GM19438 (cell line): ENCODE measurements around the gene FGD2.
"Not testable (repeated sequence)": the region's sequence is repeated elsewhere in the genome, so short reads cannot be mapped to it uniquely, and the experiment has no call there.

Experiments
- ATAC-seq: cut with Tn5 transposase; IDR thresholded peaks from one replicate; pipeline ENCODE4 v1.9.1; 2021; ENCODE audit warnings: low read depth; ENCODE audit not compliant: unreplicated experiment

Gene FGD2

DNA sequence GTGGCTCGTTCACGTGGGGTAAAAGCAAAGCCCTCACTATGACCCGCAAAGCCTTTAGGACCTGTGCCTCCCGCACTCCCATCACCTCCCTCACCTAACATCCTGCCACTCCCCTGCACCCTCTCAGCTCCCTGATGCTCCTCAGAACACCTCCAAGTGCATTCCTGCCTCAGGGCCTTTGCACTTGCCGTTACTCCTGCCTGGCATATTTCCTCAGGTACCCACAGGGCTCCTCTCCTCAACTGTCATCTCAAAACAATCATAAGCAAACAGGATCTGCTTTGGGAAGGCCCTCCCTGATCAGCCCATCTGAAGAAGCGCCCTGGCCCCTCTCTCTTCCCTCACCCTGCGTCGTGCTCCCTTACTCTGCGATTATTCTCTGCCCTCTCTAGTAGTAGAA is 49.1 kb downstream of the FGD2 start:
- no peak for ATAC-seq

DNA sequence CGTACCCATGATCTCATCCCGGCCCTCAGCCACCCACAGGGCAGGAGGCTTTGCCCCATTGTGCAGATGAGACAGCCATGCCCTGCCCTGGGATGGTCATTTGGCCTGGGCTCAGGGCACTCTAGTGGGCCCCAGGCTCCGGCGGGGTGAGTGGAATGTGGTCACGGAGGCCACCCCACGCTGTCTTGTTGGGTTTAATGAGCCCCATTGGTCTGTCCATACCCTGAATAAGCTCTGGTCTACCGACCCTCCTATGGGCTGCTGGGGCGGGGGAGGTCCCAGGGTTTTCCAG is 50.6 kb downstream of the FGD2 start:
- ATAC-seq, result no peak

DNA sequence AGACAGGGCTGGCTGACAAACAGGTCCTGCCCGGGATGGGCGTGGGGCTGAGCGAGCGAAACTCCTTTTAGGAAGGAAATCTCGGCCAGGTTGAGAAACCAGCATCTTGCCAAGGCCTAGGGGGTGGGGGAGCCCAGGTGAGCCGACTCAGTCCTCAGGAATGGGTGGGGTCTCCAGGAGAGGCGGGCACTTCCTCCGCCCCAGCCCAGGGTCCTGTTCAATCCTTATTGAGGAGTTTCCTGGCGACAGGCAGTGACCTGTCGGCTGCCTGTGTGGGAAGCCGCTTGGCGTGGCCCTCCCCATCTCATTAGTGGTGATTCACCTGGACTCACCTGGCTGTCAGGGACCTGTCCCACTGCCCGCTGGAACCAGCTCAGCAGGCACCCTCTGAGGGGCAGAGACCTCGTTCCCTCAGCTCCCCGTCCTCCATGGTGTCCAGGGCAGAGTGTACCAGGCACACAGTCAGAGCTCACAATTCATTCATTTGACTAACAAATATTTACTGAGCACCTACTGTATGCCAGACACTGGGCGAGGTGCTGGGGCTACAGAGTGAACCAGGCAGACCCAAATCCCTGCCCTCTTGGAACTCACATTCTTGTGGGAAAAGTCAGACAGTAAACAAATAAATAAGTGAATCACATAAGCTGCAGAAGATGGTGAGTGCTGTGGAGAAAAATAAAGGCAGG is 51.1 kb downstream of the FGD2 start:
- ATAC-seq, result no peak

DNA sequence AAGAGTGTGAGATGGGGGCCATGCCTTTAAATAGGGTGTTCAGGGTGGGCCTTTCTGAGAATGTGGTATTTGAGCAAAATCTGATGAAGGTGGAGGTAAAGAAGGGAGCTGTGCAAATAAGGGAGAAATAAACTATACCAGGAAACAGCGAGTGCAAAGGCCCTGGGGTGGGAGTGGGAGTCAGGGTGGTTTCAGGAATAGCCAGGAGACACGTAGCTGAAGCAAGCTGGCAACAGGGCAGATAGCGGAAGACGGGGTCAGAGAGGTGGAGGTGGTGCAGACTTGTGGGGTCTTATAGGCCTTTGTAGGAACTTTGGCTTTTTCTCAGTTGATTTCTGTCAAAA is 51.6 kb downstream of the FGD2 start:
- no peak for ATAC-seq

DNA sequence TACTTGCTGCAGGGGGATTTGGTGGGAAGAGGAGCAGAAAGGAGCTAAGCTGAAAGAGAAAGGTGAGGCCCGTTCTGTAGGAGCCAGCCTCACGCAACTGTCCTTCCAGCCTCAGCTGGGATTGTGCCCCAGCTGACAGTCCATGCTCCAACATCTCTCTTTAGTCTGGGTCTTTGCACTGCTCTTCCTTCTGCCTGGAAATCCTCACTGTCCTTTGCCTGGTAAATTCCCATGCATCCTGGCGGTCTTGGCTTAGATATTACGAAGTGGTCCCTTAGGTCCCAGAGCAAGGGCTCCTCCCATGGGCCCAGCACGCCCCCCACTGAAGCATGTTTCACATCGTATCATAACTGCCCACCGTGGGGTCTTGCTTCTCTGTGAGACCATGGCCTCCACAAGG is 52.2 kb downstream of the FGD2 start:
- ATAC-seq, result no peak

DNA sequence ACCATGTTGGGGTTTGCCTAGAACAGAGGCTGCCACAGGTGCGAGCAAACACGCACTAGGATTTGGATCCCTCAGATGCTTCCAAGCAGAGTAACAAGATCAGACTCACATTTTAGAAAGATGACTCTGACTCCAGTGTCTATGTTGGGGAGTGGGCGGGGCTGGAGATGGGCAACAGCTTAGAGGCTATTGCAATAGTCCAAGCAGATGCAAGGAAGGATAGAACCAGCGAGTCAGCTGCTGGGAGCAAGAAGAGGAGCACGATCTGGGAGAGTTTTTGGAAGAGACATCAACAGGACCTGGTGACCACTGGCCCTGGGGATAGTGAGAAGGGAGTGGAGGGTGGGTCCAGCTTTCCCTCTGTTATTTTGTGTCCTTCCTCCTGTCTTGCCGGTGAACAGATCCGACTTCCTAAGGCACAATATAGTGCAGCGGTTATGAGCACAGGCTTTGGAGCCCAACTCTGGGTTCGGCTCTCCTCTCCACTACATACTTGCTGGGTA is 52.7 kb downstream of the FGD2 start:
- no peak for ATAC-seq

DNA sequence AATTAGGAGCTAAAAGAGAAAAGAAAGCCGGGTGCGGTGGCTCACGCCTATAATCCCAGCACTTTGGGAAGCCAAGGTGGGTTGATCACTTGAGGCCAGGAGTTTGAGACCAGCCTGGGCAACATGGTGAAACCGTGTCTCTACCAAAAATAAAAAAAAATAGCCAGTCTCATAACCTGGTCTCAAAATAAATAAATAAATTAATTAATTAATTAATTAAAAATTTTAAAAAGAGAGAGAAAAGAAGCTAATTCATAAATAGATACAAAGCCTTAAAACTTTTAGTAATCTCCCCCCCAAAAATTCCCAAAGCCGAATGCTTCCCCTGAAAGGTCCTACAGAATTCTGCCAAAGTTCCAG is 53.5 kb downstream of the FGD2 start:
- not testable (repeated sequence) for ATAC-seq

DNA sequence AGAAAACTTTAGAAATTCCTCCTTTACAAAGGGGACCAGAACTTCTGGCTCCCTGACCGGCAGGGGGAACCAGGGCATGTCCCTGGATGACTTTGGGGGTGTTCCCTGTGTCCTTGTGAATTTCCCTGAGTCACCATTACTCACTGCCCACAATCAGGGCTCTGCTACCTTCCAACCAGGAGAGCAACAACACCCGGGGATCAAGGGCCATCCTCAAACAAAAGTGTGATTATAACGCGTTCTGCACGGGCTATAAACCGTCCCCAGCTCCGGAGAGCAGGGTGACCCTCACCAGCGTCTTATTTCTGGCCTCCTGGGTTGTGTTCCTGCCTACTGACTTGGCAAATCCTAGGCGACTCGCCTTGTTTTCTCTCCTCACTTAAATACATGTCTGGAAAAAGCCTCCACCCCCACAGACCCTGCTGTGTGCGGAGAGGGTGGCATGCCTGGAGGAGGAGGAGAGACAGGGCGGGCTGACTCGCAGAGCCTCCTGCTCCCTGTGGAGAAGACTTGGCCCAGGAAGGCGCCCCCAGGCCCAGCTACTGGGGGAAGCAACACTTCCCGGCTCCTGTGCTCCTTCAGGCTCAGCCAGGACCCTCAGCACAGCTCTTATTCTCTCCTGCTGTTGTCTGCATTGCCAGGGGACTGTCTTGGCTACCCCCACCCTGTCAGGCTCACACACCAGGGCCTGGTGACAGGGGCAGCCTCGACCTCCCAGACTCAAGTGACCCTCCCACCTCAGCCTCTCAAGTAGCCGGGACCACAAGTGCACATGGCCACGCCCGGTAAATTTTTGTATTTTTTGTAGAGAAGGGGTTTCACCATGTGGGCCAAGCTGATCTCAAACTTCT is 54.1 kb downstream of the FGD2 start:
- no peak for ATAC-seq

DNA sequence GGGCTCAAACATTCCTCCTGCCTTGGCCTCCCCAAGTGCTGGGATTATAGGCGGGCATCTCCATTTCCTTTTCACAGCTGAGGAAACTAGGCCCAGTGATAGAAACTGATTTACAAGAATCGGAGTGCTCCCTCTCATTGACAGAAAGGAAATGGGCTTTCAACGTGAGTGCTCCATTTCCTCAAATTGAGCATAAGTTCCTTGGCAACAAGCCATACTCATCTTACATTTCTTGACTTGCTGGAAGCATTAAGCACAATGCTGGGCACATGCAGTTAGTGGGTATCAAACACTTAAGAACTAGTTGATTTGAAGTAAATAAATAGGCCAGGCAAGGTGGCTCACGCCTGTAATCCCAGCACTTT is 54.7 kb downstream of the FGD2 start:
- no peak for ATAC-seq

DNA sequence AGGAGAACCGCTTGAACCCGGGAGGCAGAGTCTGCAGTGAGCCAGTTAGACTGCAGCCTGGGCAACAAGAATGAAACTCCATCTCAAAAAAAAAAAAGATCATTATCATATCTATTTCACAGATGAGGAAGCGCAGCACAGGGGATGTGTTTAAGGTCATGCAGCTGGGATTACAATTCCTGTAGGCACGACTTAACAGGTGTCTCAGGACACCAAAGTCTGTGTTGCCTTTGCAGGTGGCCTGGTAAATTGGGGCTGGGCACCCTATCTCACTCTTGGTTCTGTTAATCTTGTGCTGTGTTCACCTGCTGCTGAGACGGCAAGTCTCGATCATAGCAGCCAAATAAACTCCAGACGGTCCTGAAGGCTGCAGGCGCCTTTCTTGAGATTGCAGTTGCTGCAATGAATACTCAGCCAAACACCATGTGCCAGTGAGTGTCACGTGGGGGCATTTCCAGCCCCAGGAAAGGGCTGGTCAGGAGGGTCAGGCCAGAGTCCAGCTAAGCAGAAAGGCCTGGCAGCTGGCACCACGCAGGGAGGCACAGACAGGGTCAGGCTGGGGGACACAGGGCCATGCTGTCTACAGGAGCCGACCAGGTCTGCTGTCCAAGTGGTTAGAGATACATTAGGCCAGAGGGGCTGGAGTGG is 55.8 kb downstream of the FGD2 start:
- ATAC-seq, result no peak

DNA sequence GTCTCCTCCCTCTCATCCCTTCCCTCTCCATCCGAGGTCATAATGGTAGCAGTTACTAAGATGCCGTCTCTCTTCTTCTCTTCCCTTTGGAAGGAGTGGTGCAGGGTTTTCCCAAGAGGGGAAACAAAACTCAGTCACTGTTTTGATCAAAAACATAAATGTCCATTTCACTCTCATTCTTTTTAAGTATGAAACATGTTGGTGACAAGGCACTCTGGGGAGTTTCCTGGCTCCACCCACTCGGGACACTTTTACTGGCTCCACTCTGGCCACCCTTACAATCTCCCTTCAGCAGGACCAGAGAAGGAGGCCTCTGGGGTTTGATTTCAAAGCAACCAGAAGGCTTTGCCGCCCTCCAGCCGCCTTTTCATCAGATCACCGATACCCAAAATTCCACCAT is 57.0 kb downstream of the FGD2 start:
- ATAC-seq, result no peak

DNA sequence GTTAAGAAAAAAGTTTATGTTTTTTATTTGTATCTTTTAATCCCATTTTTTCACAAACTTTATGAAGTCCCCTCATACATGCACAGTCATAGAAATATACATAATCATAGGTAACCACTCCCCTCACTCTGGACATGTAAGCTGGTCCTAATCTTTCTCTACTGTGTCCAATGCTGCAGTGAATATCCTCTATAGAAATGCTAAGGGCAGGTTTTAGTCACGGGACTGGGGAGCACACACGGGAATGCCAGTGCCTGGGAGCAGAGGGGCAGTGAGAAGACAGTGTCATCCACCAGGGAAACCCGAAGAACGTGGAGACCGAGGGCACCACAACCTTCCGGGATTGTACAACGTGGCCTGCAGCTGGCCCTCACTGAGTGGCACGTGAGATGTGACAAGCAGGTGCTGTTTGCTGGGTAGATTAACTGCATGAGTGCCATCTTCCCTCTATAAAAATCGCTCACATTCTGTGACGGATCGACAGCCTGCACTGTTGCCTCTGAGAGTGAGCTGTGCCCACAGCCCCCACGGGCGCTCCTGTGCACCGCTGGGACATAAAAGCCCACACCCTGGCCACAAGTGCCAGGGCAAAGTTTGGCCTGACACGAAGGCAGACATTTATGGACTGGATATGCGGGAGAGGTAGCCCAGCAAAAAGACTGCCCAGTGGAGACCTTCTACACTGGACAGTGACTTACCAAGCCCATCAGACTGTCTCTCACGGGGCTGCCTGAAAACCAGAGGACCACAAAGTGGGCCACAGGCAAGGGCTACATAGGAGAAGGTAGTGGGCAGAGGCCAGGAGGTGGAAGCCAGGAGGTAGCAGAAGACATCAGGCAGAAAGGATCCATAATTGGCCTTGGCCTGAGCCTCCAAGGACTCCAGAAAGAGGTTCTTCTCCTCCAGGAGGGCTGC is 63.2 kb downstream of the FGD2 start:
- ATAC-seq, result no peak

DNA sequence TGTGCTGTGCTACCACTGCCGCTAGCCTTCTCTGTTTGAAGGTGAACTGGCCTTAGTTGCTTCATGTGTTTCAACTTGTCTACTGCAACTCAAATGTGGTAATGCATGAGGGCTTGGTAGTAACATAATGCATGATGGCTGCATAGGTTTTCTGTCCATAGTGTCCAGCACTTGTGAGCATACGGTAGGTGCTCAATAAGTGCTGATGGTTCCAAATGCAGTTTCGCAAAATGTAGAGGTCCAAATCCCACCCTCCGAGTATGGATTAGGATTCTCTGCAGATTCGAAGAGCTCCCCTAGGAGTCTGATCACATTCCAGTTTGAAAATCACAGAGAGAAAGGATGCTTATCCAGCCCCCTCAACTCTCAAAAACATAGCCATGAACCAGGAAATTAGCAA is 64.2 kb downstream of the FGD2 start:
- ATAC-seq, result no peak

DNA sequence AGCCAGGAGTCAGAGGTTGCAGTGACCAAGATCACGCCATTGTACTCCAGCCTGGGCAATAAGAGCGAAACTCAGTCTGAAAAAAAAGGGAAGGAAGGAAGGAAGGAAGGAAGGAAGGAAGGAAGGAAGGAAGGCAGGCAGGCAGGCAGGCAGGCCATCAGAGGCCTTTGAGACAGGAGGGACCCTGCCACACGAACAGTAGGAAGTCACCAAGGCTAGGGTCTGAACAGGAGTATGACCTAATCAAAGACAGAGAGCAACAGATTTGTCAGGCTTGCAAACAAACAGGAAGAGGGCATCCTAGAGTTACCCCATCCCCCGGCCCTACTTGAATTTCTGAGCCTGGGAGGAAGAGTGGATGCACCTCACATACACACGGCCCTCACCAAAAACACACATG is 67.1 kb downstream of the FGD2 start:
- ATAC-seq, result no peak

DNA sequence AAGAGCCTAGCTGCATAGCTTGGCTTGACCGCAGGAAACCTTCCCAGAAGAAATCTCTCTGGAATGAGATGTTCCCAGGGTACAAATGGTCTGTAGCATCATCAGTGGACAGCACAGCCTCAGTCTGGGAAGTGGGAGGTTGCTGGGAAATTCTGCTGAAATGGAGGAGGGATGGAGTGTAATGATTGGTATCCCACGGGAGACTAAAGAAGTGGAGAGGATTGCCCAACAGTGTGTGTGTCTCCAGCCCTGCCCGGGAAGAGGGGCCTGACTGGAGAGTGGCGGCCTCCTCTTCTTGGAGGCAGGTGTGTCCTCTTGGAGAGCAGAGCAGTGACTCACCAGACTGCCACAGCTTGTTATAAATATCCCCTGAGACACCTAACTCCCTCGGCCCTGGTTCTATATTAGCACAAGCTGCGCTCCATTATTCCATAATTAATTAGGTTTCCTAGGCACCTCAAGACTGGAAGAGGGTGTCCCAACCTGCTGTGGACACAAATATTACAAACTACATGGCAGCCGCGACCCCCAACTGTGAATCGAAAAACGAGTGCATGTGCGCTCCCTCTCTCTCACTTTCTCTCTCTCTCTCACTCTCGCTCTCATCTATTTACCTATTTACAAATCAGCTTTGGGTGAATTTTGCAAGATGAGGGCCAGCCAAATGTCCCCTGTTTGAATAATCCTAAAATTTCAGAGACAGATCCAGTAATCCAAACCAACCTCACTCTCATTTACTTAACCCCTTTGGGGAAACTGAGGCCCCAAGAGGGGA is 68.8 kb downstream of the FGD2 start:
- ATAC-seq, result no peak

DNA sequence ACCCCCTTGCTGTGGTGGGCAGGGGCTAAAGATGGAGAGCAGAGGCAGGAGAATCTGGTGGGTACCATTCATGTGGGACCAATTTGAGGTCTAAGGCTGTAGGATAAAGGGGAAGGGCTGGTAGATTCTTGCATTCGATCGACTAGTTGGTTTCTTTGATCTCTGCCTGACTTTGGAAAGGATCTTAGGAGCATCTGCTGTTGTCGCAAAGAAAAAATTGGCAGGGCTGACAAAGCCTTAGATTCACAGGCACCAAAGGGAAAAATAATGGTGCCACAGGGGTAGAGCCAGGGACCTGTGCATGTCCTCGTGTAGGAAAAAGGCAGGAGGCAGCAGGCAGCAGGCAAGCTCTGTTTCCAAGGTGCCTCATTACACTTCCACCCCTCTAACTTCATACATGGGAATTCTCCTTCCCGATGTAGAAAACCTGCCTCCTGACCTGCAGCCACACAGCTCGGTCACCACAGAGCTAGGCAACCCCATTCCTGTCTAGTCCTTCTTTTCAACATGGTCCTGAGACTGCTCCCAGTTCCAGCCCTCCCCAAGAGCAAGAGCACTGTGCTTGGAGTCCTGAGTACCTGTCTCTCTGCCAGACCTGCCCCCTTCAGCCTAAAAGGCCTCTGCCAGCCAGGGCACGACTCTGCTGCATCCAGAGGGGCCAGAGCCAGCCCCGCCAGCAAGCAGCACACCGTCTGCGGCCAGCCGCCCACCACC is 71.9 kb downstream of the FGD2 start:
- ATAC-seq, result no peak

DNA sequence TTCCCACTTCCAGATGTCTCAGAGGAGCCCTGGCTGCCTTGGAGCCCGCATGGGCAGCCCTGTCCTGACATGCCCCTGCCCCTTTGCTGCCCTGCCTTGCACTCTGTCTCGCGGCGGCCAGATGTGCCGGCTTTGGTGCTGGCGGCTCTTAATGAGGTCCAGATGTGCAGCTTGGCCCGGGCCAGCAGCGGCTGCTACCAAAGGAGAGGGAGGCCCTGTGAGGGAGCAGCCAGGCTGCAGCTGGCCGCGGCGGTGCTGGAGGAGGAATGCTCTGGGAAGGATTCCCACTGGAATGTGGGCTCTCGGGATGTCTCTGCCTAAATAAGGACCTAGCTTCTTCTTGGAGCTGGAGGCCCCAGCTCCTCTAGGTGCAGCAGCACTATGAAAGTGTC is 72.4 kb downstream of the FGD2 start:
- ATAC-seq, result no peak
